Pulmonary artery endothelial cell (primary cell): ENCODE results near the gene APOO. TPM values are rescaled to one million over a fixed set of nuclear protein-coding genes. Genes with fewer than 3 reads are reported as not detected.
"Not testable (repeated sequence)": the region's sequence is repeated elsewhere in the genome, so short reads cannot be mapped to it uniquely, and the experiment has no call there.

Source experiments
- DNase-seq: peaks from one replicate; pipeline ENCODE4 v3.0.0-alpha.2; 2011; ENCODE audit warnings: low read depth, low spot score
- total RNA-seq: library from RNA; depleted of rRNA; stranded (reverse); fragments of >200 nt; gene quantifications from 2 replicates; pipeline ENCODE4 v1.2.3, GENCODE V29; 2014

Gene APOO
- total RNA-seq, 1 donor from 2014 or later: 7.9 TPM

DNA sequence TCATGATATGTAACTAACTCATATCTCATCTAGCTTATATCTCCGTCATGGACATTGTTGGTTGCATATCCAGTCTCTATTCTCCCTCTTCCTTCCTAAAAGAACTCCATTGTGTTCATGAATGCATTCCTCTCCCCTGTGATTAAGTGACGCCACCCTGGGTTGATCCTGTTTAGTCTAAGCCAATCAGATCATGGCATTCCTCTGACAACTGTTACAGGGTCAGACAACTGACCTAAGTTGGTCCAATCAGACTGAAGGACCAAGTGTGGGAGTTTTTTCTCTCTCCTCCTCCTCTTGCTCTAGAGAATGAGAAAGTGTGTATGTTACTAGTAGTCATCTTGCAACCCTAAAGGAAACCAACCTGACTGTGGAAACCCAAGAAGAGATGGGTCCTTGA lies 3.6 kb downstream of the APOO start:
- no peak for DNase-seq

DNA sequence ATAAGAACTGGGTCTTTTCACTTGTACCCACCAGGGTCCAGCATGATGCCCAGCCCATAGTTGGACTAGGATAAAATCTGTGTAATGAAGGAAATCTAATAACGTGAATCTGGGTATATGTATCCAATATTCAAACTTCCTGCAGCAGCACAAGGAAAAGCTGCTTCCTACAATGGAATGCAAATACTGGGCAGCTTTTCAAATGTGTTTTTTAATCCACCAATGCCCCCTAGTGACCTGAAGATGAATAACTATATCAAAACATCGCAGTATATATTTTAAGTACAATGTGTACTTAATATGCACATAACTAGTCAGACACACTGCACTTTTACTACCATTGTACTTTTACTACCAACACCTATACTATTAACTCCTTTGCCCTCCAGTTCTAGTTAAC lies 5.3 kb downstream of the APOO start:
- DNase-seq: no peak

DNA sequence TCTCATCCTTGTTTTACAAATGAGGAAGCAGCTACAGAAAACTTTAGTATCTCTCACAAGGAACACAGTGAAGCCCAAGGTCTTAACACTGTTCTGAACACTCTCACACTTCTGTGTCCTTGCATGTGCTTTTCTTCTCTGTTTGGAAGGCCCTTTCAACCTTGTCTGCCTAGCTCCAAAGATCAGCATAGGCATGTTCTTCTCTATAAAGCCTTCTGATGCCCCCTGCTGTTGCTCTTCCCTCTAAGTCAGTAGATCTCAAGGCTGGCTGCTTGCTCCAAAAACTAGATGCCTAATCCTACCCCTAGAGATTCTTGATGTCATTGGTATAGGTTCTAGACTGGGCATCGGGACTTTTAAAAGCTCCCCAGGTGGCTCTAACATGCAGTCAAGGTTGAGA lies 5.9 kb downstream of the APOO start:
- DNase-seq: peak; percentile 69

DNA sequence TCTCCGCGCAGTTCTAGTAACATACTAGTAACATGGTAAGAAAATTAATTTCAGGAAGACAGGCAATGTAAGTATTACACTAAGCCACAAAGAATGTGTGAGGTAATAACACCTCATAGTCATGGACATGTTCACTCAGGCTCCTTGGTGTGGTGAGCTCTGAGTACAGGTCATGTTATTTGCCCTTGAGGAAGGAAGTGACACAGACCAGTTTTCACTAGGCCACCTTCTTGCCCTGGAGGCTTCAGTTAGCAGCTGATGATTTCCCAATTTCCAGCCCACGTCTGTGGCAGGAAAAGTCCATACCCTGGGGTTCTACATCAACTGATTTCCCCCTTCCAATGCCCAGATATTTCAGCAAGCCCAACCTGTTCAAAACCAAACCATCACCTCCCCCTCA lies 6.7 kb downstream of the APOO start:
- DNase-seq: peak; percentile 76

DNA sequence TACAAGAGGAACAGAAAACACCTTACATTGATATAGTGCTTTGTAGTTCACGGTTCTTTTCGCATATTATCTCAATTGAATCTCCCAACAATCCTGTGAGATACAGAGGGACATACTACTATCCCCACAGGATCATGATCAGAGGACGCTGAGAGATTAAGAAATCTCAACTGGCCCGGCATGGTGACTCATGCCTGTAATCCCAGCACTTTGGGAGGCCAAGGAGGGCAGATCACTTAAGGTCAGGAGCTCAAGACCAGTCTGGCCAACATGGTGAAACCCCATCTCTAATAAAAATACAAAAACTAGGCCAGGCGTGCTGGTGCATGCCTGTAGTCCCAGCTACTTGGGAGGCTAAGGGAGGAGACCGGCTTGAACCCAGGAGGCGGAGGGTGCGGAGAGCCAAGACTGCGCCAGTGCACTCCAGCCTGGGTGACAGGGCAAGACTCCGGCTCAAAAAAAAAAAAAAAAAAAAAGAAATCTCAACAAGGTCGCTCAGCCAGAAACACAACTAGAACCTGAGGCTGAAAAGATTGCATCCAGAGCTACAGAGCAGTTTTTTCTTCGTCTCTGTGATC lies 7.4 kb downstream of the APOO start:
- no peak for DNase-seq

DNA sequence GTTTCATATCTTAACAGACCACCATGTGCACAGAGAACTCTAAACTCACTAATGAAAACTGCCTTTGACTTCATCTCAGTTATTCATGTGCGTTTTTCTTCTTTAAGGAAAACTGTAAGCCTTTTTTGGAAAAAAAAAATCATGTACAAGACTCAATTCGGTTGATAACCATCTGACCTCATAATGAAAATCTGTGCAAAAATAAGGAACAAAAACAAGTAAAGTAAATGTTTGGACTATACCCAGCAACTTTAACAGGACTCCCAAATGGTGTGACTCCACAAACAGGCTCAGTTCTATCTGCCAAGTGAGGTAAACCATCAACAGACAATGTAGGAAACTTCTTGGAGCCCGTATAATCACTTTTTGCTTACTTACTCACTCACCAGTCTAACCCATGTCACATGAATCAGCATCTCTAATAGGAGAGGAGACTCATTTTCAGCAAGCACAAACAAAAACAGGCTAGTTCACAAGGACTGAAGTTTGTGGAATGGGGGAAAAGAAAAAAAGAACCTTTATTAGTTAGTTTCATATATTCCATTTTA lies 9.3 kb downstream of the APOO start:
- no peak for DNase-seq

DNA sequence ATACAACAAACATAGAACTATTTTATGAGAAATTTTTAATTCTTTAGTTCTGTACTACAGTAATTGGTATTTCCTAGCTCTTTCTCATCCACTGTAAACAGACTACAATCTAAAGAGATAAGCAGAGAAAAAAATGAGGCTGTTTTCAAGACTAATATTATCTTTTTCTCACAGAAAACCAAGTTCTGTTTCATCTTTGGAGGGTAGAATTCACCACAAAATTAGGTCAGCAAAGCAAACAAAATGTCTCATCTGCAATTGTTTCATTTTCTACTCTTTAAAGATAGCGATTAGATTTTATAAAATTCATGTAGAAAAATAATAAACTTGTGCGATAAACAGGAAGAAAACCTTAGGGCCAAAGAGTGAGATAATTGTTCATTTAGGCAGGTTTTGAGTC lies 10.8 kb downstream of the APOO start:
- no peak for DNase-seq

DNA sequence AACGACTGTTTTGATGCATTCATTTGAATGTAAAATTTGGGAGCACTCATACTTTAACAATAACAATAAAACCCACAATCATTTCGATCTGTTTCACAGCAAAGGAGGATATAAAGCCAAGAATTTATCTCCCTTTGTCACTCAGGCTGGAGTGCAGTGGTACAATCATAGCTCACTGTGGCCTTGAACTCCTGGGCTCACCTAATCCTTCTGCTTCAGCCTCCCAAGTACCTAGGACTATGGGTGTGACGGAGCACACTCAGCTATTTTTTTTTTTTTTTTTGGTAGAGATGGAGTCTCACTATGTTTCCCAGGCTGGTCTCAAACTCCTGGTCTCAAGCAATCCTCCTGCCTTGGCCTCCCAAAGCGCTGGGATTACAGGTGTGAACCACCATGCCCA lies 11.2 kb downstream of the APOO start:
- not testable (repeated sequence) for DNase-seq

DNA sequence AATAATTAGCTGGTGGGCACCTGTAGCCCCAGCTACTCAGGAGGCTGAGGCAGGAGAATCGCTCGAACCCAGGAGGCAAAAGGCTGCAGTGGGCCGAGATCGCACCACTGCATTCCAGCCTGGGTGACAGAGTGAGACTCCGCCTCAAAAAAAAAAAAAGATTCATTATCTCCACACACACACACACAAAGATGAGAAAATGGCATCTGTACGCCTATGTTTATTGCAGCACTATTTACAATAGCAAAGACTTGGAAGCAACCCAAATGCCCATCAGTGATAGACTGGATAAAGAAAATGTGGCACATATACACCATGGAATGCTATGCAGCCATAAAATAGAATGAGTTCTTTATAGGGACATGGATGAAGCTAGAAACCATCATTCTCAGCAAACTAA lies 12.7 kb downstream of the APOO start:
- not testable (repeated sequence) for DNase-seq

DNA sequence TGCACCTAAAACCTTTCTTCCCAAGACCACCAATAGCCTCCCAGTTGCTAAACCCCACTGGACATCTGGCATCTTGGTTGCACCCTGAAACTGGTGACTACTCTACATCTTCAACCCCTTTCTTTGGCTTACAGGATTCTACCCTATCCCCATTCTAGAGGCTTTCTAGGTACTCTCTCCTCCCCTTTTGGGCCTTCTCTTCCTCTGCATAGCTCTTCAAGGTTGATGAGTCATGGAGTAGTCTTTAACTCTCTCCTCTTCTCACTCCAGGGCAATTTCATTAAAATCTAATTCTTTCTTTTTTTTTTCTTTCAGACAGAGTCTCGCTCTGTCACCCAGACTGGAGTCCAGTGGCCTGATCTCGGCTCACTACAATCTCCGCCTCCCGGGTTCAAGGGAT lies 16.8 kb downstream of the APOO start:
- DNase-seq: no peak

DNA sequence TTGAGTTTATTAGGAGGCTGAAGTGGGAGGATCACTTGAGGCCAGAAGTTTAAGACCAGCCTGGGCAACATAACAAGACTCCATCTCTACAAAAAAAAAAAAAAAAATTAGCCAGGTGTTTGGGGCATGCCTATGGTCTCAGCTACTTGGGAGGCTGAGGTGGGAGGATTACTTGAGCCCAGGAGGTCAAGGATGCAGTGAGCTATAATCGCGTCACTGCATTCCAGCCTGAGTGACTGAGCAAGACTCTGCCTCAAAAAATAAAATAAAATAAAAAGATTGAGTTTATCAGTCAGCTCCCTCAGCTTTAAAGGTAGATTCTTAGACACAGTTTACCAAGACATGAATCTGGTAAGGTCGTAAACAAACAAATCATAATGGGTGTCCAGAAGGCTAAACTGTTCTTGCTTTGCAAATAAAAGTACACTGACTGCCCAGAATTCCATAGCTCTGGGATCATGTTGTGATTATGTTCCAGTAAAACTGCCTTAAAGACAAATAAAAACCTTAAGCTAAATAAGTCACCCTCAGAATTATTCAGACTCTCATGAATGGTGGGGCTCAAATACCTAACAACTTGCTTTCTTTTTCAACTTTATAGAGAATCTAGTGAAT lies 18.7 kb downstream of the APOO start:
- no peak for DNase-seq

DNA sequence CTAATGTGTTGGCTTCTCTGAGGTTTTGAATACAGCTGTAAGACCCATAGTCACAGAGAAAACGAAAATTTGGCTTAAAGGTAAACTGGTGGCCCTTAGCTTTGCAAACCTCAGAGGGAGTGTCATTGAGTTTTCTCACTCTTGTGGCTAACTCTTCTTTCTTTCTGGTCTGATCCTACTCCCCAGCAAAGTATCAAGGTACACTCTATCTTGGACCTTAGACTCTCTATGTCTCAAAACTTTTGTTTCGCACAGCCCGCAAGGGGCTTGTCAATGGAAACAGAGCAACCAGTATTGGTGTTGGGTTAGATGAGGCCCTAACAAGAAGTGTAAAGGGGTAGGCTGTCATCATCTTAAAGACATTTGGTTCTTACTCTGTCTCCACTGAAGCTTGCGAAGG lies 19.8 kb downstream of the APOO start:
- DNase-seq: no peak

DNA sequence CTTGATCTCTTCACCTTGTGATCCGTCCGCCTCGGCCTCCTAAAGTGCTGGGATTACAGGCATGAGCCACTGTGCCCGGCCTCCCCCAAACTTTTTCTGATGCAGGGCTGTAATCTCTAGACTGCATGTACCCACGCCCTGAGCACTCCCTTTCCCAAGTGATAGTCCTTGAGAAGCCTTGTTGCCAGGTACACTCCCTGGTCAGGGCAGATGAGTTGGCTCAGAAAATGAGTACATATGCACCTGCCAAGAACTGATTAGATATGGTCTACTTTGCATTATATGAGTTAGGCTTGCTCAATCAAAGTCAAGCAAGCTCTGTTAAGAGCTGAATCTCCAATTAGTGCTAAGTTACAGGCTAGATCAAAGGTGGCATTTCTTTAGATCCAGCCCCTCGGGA lies 20.3 kb downstream of the APOO start:
- DNase-seq: no peak

DNA sequence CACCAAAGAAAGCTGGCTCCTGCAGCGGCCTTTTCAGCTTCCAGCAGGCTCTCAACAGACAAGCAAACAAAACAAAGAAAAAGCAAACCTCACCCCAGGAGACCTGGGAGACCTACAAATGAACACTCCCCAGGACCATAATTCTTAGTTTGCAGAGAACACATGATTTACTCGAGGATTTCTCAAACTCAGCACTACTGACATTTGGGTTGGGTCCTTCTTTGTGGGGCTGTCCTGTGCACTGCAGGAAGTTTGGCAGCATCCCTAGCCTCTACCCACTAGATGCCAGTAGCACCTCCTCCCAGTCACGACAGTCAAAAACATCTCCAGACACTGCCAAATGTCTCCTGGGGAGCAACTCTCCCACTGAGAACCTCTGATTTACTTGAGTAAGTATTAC lies 21.9 kb downstream of the APOO start:
- DNase-seq: no peak

DNA sequence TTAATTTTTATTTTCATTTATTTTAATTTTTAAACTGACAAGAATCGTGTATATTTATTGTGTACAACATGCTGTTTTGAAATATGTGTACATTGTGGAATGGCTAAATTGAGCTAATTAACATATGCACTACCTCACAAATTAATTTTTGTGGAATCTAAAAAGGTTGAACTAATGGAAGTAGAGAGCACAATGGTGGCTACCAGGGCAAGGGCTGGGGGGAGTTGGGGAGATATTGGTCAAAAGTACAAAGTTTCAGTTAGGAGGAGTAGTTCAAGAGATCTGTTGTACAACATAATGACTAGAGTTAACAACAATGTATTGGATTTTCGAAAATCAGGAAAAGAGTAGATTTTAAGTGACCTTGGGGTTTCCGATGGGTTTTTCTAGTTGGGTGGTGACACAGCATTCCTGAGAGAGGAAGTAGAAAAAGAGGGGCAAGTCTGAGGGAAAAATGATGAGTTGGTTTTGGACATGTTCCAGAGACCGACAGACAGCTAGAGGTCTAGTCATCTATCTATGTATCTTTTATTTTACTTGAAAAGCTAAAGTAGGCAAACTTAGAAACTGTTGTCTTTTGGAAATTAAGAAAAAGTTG lies 23.2 kb downstream of the APOO start:
- DNase-seq: no peak

DNA sequence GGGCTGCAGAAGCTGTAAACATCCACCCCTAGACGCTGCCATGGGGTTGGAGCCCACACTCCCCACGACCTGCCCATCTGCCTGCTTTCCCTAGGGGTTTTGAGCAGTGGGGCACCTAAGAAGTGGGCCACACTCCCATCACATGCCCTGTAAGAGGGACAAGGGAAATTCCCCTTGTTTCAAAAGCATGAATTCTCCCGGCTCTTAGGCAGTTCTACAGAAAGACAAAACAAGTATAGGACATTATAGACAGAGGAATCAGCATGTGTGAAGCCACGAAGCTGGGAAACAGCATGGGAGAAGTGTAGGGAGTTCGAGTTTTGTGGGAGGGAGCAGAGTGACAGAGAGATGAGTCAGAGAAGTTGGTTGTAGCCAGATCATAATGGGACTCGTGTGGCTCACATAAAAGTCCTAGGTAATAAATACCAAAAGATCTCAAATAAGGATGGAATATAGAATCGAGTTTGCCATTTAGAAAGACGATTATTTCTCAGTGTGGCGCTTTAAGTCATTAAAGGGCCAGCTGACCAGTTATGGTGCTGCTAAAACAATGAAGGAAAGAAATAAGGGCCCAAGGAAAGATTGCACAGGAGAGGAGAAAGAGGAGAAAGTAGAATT lies 23.9 kb downstream of the APOO start:
- DNase-seq: no peak

DNA sequence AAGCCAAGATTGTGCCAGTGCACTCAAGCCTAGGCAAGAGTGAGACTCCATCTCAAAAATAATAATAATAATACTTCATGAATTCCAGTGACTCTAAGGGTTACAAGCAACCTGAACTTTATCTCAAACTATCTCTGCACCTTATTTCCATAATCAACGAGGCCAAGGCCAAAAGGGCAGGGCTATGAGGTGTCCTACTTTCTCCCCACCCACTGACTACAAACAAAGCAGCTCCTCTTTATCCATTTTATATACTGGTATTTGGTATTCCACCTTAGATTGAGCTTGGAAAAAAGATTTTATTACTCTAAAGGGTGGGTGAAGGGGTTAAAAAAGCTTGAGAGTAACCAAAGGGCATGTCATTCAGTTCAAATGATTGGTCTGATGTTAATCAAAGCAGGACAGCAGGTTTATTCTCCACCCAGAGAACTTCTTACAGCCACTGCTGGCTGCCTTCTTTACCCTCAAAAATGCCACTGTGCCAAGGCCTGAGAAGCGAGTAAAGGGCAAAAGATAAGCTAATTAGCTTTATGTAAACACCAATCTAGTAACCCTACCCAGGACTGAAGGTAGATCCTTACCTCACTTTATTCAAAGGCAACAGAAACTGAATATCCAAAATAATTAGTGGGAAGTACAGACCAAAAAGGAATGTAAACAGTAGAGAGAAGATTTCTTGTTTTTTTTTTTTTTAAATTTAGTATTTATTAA lies 28.2 kb downstream of the APOO start:
- no peak for DNase-seq

DNA sequence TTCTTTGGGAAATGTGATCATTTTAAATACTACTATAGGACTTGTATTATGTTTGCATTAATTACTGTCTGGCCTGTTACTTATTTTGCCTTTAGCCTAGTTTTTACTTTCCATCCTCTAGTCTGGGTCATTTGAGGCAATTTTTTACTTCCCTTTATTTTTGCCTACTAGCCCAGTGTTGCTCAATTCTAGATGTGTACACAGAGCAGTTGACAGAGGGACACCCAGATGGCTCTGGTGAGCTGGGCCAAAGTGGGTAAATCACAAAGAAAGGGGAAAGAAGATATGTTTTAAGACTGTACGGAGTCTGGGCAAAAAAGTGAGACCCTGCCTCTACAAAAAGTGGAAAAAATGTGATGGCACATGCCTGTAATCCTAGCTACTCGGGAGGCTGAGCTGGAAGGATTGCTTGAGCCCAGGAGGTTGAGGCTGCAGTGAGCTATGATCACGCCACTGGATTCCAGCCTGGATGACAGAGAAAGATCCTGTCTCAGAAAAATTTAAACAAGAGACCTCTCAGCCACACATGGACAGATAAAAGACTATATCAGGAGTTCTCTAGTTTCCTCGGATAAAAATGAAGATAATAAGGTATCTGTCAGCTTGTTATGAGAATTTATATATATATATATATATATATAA lies 35.7 kb downstream of the APOO start:
- DNase-seq: no peak

DNA sequence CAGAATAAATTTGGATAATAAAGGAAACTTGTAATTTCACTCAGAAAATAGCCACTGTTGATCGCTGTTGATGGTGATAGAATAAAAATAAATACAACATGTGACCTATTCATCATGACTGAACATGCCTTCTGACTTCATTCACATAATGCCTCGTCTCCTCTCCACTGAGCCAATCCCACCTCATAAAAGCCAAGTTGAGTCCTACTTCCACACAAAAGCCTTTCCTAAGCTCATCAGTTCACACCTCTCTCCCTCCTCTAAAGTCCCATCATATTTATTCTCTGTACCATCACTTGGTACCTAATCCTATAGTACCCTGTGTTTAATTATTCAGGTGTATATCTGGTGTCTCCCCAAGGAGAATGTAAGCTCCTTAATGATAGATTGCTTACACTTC lies 37.7 kb downstream of the APOO start:
- DNase-seq: no peak

DNA sequence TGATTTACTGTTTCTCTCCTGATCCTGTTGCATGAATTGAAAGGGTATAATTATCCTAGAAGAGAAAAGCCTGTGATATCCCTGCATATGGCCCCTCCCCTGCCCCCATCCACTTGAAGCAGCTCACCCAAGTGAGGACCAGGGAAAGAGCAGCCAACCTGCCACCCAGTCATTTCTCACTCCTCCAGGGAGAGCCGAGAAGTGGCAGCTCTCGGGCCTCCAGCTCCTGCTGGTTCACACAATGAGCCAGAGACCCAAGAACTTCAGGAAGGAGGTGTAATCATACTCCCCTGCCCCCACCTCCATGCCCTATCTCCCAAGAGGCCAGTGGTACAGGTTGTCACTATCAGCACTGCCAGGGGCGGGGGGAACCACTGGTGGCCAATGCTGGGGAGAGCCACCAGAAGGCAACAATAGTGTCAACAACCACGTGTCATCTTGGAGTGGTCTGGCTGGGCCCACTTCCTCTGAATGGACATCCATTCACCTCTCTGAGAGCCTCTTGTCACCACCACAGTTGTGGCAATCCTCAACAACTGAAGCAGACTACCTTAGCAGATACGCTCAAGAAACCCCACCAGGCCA lies 42.9 kb downstream of the APOO start:
- DNase-seq: no peak

DNA sequence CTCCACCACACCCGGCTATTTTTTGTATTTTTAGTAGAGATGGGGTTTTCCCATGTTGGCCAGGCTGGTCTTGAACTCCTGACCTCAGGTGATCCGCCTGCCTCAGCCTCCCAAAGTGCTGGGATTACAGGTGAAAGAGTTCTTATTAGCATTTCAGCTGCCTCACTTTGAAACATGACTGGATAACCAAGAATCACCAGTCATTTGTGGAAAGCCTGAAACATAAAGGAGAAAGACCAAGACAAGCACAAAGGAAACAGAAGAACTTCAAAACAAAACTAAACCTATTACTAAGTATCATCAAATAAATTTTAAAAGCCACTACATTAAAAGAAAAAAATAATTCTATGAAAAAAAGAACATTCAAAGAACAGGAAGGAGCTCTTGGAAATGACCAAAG lies 45.8 kb downstream of the APOO start:
- not testable (repeated sequence) for DNase-seq
